Activated B cell treated with CpG ODN at 0.5 μM for 24 hours (primary cell): ENCODE measurements around the gene LCN12. TPM values are rescaled to one million over a fixed set of nuclear protein-coding genes. Genes with fewer than 3 reads are reported as not detected.

Source experiments
- ATAC-seq: fragments of 200-7000 bp; cut with Tn5 transposase; one replicate; pipeline ENCODE4 v1.10.0; 2021; ENCODE audit warnings: low read depth, mild to moderate bottlenecking, moderate library complexity
- CTCF ChIA-PET: fragments of 350-600 bp; sonication (Branson Sonifier 250); formaldehyde crosslinking; loops from one replicate; lab custom pipeline; 2021; ENCODE audit warnings: antibody characterized with exemption; lab: Charles Lee
- POLR2A ChIA-PET: fragments of 350-600 bp; sonication (Branson Sonifier 250); formaldehyde crosslinking; loops from one replicate; lab custom pipeline; 2021; ENCODE audit warnings: antibody characterized with exemption; lab: Charles Lee
- DNase-seq: peaks from one replicate; pipeline ENCODE4 v3.0.0; 2022
- H3K27ac Mint-ChIP-seq: one replicate; pipeline ENCODE4 v1.8.0; 2020; ENCODE audit warnings: mixed read lengths
- H3K27me3 Mint-ChIP-seq: one replicate; pipeline ENCODE4 v1.8.0; 2021; ENCODE audit warnings: mixed read lengths
- H3K36me3 Mint-ChIP-seq: one replicate; pipeline ENCODE4 v1.8.0; 2021; ENCODE audit warnings: low read depth, mixed read lengths
- H3K4me1 Mint-ChIP-seq: one replicate; pipeline ENCODE4 v1.8.0; 2021; ENCODE audit warnings: mixed read lengths
- H3K4me3 Mint-ChIP-seq: one replicate; pipeline ENCODE4 v1.8.0; 2020; ENCODE audit warnings: mild to moderate bottlenecking, mixed read lengths
- H3K9me3 Mint-ChIP-seq: one replicate; pipeline ENCODE4 v1.8.0; 2020; ENCODE audit warnings: mixed read lengths
- intact Hi-C: fragments of 100-400 bp; cut with micrococcal nuclease; formaldehyde crosslinking; loops from one replicate; pipeline ENCODE4 v1.15.1; 2024
- total RNA-seq: library from RNA; stranded (reverse); gene quantifications from 2 replicates; pipeline ENCODE4 v1.2.3, GENCODE V29; 2022
- TF ChIP-seq, protein P1 (sequence below): fragments of 200-600 bp; IDR thresholded peaks from one replicate; pipeline ENCODE4 v1.8.0; 2022; ENCODE audit warnings: antibody characterized with exemption, mild to moderate bottlenecking

Gene LCN12
- total RNA-seq, 1 donor from 2014 or later = 2.4 TPM

- CTCF ChIA-PET = no interaction called here
These were observed 26.9 kb downstream of the LCN12 start for GRCh38 chr9:136978865-136979544.

DNA sequence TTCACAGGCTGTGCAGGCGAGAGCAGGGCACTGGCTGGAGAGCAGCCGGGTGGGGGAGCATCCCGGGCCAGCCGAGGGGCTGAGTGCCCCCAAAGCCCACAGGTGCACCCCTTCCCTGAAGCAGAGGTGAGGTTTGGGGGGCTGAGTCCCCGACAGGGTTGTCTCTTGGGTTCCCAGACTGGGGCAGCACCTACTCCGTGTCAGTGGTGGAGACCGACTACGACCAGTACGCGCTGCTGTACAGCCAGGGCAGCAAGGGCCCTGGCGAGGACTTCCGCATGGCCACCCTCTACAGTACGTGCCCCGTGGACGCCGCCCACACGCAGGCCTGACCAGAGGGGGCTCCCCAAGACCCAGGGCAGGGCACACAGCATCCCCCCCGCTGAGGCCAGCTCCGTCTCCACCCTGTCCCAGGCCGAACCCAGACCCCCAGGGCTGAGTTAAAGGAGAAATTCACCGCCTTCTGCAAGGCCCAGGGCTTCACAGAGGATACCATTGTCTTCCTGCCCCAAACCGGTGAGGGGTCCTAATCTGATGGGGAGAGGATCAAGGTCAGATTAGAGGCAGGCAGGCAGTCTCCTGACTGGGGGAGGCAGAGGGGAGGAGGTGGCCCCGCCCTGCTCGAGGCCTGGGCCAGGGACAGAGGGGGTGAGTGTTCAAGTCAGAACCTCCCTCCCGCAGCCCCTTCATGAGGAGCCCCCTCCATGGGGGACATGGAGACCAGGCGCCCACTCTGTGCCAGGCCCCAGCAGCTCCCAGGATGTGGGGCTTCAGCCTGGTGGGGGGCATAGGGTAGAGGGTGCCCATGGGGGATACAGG, 27.9 kb downstream of the LCN12 start:
- Mint-ChIP-seq H3K27me3 (peaks cover 36% of the 10 kb centered on the region), H3K36me3 (no peaks in the 10 kb centered on the region), H3K27ac (no peak overlapping the region), H3K4me3 (no peak overlapping the region), H3K9me3 (no peaks in the 10 kb centered on the region), H3K4me1 (peaks cover 2% of the 10 kb centered on the region)
- DNase-seq = no peak
- no peak for ATAC-seq
- intact Hi-C loops = no loop called here
- TF ChIP-seq, protein P1, sequence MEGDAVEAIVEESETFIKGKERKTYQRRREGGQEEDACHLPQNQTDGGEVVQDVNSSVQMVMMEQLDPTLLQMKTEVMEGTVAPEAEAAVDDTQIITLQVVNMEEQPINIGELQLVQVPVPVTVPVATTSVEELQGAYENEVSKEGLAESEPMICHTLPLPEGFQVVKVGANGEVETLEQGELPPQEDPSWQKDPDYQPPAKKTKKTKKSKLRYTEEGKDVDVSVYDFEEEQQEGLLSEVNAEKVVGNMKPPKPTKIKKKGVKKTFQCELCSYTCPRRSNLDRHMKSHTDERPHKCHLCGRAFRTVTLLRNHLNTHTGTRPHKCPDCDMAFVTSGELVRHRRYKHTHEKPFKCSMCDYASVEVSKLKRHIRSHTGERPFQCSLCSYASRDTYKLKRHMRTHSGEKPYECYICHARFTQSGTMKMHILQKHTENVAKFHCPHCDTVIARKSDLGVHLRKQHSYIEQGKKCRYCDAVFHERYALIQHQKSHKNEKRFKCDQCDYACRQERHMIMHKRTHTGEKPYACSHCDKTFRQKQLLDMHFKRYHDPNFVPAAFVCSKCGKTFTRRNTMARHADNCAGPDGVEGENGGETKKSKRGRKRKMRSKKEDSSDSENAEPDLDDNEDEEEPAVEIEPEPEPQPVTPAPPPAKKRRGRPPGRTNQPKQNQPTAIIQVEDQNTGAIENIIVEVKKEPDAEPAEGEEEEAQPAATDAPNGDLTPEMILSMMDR = no peak
- ChIA-PET CTCF (no interaction called here), POLR2A (interaction anchor here (0.7 kb wide), 1 partner anchor 180 kb away, joined by 3 read pairs; no protein-coding TSS in a partner anchor)

More at GRCh38 chr9:136978865-136979544, 26.9 kb downstream of the LCN12 start:
- TF ChIP-seq, protein P1 = no peak
- no peak for ATAC-seq
- peaks cover 2% of the 10 kb centered on the region for H3K4me1 Mint-ChIP-seq
- intact Hi-C loops = loop anchor here (1.0 kb wide), 1 partner anchor 13 kb away; the partner anchor contains the start of gene PAXX
- no peak overlapping the region for H3K27ac Mint-ChIP-seq
- H3K4me3 Mint-ChIP-seq = no peak overlapping the region
- no peaks in the 10 kb centered on the region for H3K9me3 Mint-ChIP-seq
- H3K27me3 Mint-ChIP-seq = peaks cover 33% of the 10 kb centered on the region
- POLR2A ChIA-PET = interaction anchor here (0.7 to 0.9 kb wide), 2 partner anchors 14 to 67 kb away, joined by 4 to 10 read pairs; partner anchors contain the start of gene PAXX
- H3K36me3 Mint-ChIP-seq = no peaks in the 10 kb centered on the region
- no peak for DNase-seq

DNA sequence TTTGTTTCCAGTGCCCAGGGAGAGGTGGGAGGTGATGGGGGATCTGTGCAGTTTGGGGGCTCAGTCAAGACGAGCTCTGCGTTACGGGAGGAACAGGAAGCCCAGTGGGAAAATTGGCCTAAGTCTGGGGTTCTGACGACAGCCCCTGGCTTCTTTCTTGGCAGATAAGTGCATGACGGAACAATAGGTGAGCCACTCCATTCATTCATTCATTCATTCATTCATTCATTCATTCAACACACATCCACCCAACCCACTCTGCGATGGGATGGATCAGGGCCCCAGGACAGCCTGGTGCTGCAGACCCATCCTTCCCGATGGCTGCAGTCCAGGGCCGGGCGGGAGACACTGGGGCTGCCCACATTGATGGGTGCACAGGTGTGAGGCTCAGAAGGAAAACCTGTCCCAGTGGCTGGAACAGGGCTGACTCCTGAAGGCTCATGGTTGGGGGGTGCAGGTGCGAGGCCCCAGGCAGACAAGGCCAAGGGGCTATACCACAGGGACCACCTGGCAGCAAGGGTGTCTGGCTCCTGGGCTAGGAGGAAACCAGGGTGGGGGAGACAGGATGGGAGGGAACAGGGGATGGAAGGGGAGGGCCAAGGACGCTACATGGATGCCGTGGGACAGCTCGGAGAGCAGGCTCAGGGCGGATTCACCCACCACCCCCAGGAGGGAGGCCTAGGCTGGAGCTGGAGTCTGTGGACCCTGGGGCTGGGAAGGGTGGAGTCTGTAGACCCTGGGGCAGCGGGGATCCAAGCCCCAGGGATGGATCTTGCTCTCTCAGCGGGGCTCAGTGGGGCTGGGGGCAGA, 28.8 kb downstream of the LCN12 start:
- no peak for ATAC-seq
- ChIA-PET CTCF (no interaction called here), POLR2A (interaction anchor here (0.7 kb wide), 1 partner anchor 181 kb away, joined by 3 read pairs; no protein-coding TSS in a partner anchor)
- no peak for DNase-seq
- H3K4me3 Mint-ChIP-seq = no peak overlapping the region
- intact Hi-C loops = no loop called here
- TF ChIP-seq, protein P1 = no peak
- peaks cover 33% of the 10 kb centered on the region for H3K27me3 Mint-ChIP-seq
- no peak overlapping the region for H3K27ac Mint-ChIP-seq
- H3K4me1 Mint-ChIP-seq = peaks cover 2% of the 10 kb centered on the region
- no peaks in the 10 kb centered on the region for H3K36me3 Mint-ChIP-seq
- no peaks in the 10 kb centered on the region for H3K9me3 Mint-ChIP-seq

- TF ChIP-seq, protein P1 = no peak
- H3K9me3 Mint-ChIP-seq = no peaks in the 10 kb centered on the region
- H3K27ac Mint-ChIP-seq = no peak overlapping the region
- ATAC-seq (no peak), DNase-seq (no peak)
- no peak overlapping the region for H3K4me3 Mint-ChIP-seq
- CTCF ChIA-PET = no interaction called here
- H3K27me3 Mint-ChIP-seq = peaks cover 33% of the 10 kb centered on the region
- H3K4me1 Mint-ChIP-seq = peaks cover 2% of the 10 kb centered on the region
- intact Hi-C loops = no loop called here
- no peaks in the 10 kb centered on the region for H3K36me3 Mint-ChIP-seq
- POLR2A ChIA-PET = interaction anchor here (0.5 kb wide), 1 partner anchor 33 kb away, joined by 3 read pairs; no protein-coding TSS in a partner anchor
These were observed 29.6 kb downstream of the LCN12 start for GRCh38 chr9:136981588-136982231.
